Measurements from ENCODE around the gene AJAP1.

AJAP1 gene

GRCh38 chr1:4631321-4631720 lies 23.1 kb upstream of the AJAP1 start:
- DNase-seq, result no peak

GRCh38 chr1:4633346-4633745 lies 21.1 kb upstream of the AJAP1 start:
- DNase-seq, result no peak

DNA sequence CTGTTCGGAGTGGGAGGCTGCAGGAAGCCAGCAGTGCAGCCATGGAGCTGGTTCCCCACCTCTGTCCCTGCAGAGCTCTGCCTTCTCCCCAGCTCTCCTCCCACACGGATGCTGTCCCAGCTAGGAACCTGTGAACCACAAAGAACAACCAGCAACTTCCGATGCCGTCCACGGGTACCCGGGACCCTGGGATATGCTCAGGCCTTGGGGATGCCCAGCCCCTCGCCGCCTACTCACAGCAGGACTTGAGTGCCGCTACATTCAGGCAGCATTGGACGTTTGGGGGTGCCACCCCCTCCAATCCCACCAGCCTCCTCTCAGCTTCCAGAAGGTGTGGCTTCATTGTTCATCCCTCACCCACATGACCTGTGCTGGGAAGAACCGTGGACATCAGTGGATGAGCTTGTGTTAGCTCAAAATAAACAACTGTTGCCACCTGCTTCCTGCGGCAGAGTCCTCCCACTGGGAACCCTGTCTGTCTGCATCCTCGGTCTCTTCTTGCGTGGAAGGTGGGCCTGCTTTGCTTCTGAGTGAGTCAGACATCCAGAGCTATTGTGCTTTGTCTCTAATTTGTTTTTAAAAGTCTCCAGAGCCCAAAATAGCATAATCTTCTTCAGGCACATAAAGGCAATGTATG lies 20.1 kb upstream of the AJAP1 start:
- DNase-seq, result no peak

- DNase-seq, result no peak
Measured at GRCh38 chr1:4634793-4635406, 19.5 kb upstream of the AJAP1 start.

DNA sequence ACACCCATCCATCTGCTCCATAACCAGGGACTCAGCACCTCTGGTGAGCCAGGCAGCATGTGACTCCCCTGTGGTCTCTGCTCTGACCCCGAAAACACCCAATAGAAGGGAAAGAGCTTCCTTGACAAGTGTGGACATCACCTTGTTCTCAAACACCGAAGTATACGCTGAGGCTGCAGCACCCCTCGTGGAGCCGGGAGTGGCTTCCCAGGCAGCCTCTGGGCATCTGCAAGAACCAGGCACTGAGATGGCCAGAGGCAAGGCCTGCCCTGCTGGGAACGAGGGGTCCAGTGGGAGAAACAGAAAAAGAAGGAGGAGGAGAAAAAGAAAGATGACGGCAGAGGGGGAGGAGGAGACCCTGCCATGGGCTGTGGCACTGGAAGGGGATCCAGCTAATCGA lies 18.2 kb upstream of the AJAP1 start:
- DNase-seq, result no peak

GRCh38 chr1:4636644-4637380 lies 17.6 kb upstream of the AJAP1 start:
- DNase-seq, result no peak

- DNase-seq, result no peak
Measured at GRCh38 chr1:4637616-4638344, 16.6 kb upstream of the AJAP1 start.

DNA sequence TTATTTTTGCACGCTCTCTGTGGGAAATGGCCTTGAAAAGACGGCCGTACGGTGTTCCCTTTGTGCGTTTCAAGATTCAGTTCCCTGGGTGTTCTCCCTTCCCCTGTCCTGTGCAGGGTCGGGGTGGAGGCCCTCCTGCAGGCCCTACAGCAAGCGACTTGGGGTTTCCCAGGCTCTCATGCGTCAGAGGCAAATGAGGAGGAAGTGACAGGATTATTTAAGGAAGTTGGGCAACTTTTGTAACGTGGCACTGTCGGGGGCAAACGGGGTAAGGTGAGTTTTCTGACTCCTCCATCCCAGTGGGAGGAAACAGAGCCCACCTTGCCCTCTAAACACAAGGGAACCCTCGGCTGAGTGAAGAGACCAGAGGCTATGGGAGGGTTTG lies 16.1 kb upstream of the AJAP1 start:
- DNase-seq, result no peak

GRCh38 chr1:4640931-4641330 lies 13.5 kb upstream of the AJAP1 start:
- no peak for DNase-seq

GRCh38 chr1:4647391-4647790 lies 7.0 kb upstream of the AJAP1 start:
- DNase-seq, result no peak

- no peak for DNase-seq
Measured at GRCh38 chr1:4648657-4649056, 5.8 kb upstream of the AJAP1 start.

DNA sequence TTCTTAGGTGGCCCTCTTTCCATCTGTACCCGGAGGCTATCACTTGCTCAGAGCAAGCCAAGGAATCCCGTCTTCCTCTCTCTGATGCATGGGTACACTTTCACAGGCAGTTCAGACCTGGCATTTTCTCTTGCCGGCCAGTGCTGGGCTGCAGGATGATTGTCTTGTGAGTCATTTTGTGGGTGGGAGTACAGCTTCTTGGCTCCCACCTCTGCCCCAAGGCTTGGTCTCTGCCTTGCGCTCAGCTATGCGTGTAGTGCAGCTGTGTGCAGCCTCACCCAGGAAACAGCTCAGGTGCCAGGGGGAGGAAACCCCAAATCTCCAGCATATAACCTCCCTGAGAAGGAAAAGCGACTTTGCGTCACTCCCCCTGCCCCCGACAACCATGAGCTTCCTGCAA lies 3.9 kb upstream of the AJAP1 start:
- DNase-seq, result no peak

GRCh38 chr1:4650981-4651380 lies 3.4 kb upstream of the AJAP1 start:
- DNase-seq, result no peak

DNA sequence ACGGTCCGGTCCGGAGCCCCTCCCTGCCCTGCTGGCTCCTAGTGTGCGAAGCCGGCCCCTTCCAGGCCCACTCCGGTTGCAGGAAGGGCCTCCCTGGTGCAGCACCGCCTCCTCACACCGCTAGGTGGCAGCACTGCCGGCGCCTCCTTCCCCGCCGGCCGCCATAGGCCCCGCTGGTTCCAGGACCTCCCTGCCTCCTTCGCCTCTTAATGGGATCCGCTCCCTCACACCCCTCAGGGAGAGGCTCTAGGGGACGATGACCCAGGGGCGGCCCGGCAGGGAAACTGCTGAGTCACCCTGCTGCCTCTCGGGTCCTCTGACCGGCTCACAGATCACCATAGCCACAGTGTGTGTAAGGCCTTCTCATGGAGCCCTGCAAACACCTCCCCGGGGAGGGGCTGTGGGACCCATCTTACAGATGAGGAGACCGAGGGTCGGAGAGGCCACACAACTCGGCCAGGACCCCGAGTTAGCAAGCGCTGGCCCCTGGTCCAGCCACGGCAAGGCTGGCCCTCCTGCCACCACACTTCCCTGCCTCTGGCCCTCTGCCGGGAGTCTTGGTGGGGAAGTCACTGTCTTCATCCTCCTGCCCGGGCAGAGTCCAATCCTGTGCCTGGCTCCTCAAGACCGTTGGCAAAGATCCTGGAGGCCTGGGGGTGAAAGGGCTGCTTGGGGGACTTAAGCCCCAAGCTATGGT lies 1.6 kb upstream of the AJAP1 start:
- DNase-seq, result peak; percentile 27

- DNase-seq, result no peak
Measured at GRCh38 chr1:4653328-4653660, 1.1 kb upstream of the AJAP1 start.

DNA sequence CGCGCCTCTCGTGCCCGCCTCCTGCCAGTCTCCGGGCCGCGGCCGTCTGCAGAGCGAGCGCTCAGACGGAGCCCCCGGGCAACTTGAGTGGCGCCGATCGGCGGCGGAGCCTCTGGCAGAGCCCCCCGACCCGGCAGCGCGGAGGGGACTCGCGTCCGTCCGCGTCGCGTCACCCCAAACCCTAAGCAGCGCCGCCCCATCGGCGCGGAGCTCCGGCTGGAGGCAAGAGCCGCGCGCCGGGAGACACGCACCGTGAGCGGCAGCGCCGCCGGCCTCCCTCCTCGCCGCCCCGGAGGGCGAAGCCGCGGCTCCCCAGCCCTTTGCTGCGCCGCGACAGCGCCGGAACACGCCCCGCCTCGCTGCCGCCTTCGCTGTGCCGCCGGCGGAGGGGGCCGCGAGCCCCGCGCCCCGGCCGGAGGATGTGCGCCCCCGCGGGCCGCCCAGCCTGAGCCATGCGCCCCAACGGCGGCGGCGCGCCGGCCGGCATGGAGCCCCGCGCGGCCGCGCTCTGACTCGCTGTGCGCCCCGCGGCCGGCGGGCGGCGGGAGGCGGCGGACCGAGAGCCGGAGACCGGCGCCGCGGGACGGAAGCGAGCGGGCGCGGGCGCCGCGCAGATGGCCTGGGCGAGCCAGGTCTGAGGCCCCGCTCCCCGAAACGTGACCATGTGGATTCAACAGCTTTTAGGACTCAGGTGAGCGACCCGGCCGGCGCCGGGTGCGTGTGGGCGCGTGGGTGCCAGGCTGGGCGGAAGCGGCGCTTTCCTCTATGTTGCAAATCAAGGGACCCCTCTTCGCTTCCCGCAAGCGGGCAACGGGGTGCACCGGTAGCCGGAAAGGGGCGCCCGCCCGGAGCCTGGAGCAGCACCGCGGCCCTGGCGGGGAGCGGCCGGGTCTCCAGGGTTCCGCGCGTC lies 610 bp downstream of the AJAP1 start:
- DNase-seq, result no peak

GRCh38 chr1:4655674-4656532 lies 1.5 kb downstream of the AJAP1 start:
- no peak for DNase-seq

- no peak for DNase-seq
Measured at GRCh38 chr1:4656533-4657140, 2.2 kb downstream of the AJAP1 start.

GRCh38 chr1:4657244-4657789 lies 2.9 kb downstream of the AJAP1 start:
- DNase-seq, result no peak

- DNase-seq, result no peak
Measured at GRCh38 chr1:4657960-4658541, 3.6 kb downstream of the AJAP1 start.
